Measurements from ENCODE around the gene SPNS2. TPM values are rescaled to one million over a fixed set of nuclear protein-coding genes. Genes with fewer than 3 reads are reported as not detected.

Gene SPNS2
- total RNA-seq, 1 donor from 2014 or later = 4.3 TPM

DNA sequence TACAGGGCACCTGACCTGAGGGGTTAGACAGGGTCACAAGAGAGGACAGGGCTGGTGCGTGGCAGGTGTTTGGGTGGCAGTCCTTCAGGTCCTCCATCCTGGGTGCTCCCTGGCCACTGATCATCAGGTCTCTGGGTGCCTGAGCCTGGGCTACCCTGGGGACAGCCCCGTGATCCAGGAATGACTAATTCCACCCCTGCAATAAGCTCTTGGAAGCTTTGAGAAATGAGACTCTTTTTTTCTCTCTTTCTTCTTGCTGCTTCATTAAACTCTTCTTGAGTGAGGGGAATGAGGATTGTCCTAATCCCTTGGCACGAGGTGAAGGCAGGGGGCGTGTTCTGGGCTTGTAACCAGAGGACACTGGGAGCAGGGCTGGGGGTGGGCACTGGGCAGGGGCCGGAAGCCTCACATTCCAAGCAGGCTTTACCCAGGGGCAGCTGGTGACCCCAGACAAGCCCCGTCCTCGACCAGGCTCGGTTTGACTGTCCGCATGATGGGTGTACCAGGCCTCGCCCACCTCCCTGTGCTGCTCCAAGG lies 21.4 kb upstream of the SPNS2 start:
- Mint-ChIP-seq H3K4me3 (no peak overlapping the region), H3K27me3 (ENCODE audit: low read depth) (no peaks in the 10 kb centered on the region), H3K9me3 (no peaks in the 10 kb centered on the region), H3K27ac (ENCODE audit: unreplicated experiment) (no peak overlapping the region), H3K4me1 (peaks cover 7% of the 10 kb centered on the region), H3K36me3 (ENCODE audit: low read depth) (no peaks in the 10 kb centered on the region)
- TF ChIP-seq, protein P1, sequence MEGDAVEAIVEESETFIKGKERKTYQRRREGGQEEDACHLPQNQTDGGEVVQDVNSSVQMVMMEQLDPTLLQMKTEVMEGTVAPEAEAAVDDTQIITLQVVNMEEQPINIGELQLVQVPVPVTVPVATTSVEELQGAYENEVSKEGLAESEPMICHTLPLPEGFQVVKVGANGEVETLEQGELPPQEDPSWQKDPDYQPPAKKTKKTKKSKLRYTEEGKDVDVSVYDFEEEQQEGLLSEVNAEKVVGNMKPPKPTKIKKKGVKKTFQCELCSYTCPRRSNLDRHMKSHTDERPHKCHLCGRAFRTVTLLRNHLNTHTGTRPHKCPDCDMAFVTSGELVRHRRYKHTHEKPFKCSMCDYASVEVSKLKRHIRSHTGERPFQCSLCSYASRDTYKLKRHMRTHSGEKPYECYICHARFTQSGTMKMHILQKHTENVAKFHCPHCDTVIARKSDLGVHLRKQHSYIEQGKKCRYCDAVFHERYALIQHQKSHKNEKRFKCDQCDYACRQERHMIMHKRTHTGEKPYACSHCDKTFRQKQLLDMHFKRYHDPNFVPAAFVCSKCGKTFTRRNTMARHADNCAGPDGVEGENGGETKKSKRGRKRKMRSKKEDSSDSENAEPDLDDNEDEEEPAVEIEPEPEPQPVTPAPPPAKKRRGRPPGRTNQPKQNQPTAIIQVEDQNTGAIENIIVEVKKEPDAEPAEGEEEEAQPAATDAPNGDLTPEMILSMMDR (conservative IDR thresholded peaks at IDR 0.05) = no peak
- DNase-seq (ENCODE audit: low read depth, low spot score) = no peak

GRCh38 chr17:4478318-4478830 lies 20.3 kb upstream of the SPNS2 start:
- Mint-ChIP-seq H3K4me1 (peaks cover 7% of the 10 kb centered on the region), H3K27ac (ENCODE audit: unreplicated experiment) (no peak overlapping the region), H3K36me3 (ENCODE audit: low read depth) (no peaks in the 10 kb centered on the region), H3K9me3 (no peaks in the 10 kb centered on the region), H3K27me3 (ENCODE audit: low read depth) (no peaks in the 10 kb centered on the region), H3K4me3 (no peak overlapping the region)
- DNase-seq (ENCODE audit: low read depth, low spot score) = no peak
- TF ChIP-seq, protein P1 (conservative IDR thresholded peaks at IDR 0.05) = no peak

- Mint-ChIP-seq H3K36me3 (ENCODE audit: low read depth) (no peaks in the 10 kb centered on the region), H3K4me3 (no peak overlapping the region), H3K27me3 (ENCODE audit: low read depth) (no peaks in the 10 kb centered on the region), H3K27ac (ENCODE audit: unreplicated experiment) (no peak overlapping the region), H3K9me3 (no peaks in the 10 kb centered on the region), H3K4me1 (peaks cover 7% of the 10 kb centered on the region)
- DNase-seq (ENCODE audit: low read depth, low spot score) = no peak
- TF ChIP-seq, protein P1 (conservative IDR thresholded peaks at IDR 0.05) = no peak
Measured at GRCh38 chr17:4479340-4479981, 19.2 kb upstream of the SPNS2 start.

DNA sequence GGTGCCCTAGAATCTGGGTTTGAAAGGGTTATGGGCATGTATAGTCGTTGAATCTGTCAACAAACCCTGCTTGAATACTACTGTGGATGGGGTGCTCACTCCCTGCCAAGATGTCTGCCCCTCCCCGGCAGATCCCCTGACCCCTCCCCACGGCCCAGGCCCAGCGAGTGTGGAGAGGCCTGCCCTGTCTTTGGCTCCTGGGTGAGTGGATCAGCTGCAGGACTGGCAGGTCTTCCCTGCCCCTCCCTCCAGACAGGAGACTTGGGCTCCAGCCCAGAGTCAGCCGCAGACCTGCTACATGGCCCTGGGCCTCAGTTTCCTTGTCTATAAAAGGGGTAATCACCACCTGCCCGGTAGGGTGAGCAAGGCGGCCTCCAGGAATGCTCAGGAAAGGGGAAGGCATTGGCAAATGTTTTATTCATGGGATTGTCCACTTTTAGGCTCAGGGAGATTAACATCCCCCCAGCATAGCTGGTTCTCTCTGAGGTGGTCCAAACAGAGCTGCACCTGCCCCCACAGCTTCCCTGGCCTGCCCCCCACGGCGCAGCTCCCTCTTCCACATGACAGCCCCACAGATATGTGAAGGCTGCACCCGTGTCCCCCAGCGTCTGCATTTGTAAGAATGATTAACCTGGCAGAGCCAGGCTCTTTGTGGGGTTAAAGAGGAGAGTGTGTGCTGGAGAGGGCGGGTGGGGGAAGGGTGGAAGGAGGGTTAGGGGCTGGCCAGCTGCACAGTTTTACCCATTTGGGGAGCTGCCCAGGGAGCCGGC lies 18.5 kb upstream of the SPNS2 start:
- H3K36me3 Mint-ChIP-seq (ENCODE audit: low read depth) = no peaks in the 10 kb centered on the region
- no peak for DNase-seq (ENCODE audit: low read depth, low spot score)
- H3K4me1 Mint-ChIP-seq = peaks cover 7% of the 10 kb centered on the region
- no peak overlapping the region for H3K4me3 Mint-ChIP-seq
- no peaks in the 10 kb centered on the region for H3K9me3 Mint-ChIP-seq
- no peaks in the 10 kb centered on the region for H3K27me3 Mint-ChIP-seq (ENCODE audit: low read depth)
- TF ChIP-seq, protein P1 (conservative IDR thresholded peaks at IDR 0.05) = no peak
- no peak overlapping the region for H3K27ac Mint-ChIP-seq (ENCODE audit: unreplicated experiment)

GRCh38 chr17:4480929-4481898 lies 17.5 kb upstream of the SPNS2 start:
- no peak for DNase-seq (ENCODE audit: low read depth, low spot score)
- Mint-ChIP-seq H3K4me1 (peaks cover 7% of the 10 kb centered on the region), H3K9me3 (no peaks in the 10 kb centered on the region), H3K27ac (ENCODE audit: unreplicated experiment) (peak overlapping the region; percentile 67), H3K27me3 (ENCODE audit: low read depth) (no peaks in the 10 kb centered on the region), H3K36me3 (ENCODE audit: low read depth) (no peaks in the 10 kb centered on the region), H3K4me3 (no peak overlapping the region)
- TF ChIP-seq, protein P1 (conservative IDR thresholded peaks at IDR 0.05) = no peak

Measured in neural crest cell (in vitro differentiated cells).